ENCODE measurements around the gene NPIPB6.

The NPIPB6 gene

GRCh38 chr16:28294201-28294600 is 69.1 kb downstream of the NPIPB6 start:
- TF ChIP-seq ZFX (IDR thresholded peaks at IDR 0.05) (no peak), CTCF (conservative IDR thresholded peaks at IDR 0.05) (no peak)
- no peak overlapping the region for H3K27ac ChIP-seq

GRCh38 chr16:28293601-28293960 is 69.7 kb downstream of the NPIPB6 start:
- peak overlapping the region; percentile 84; the same call in 1 of the 2 replicates for H3K27ac ChIP-seq
- TF ChIP-seq ZFX (IDR thresholded peaks at IDR 0.05) (no peak), CTCF (conservative IDR thresholded peaks at IDR 0.05) (no peak)

GRCh38 chr16:28292731-28293600 is 70.3 kb downstream of the NPIPB6 start:
- TF ChIP-seq ZFX (IDR thresholded peaks at IDR 0.05), result no peak
- TF ChIP-seq CTCF (conservative IDR thresholded peaks at IDR 0.05), result no peak
- peak overlapping the region; percentile 84 for H3K27ac ChIP-seq

Data from C4-2B (cell line).